Testis (tissue), 3 donors: ENCODE measurements around the gene COL2A1. TPM values are rescaled to one million over a fixed set of nuclear protein-coding genes. Genes with fewer than 3 reads are reported as not detected.
A peak's percentile ranks its signal among the peaks of the same experiment; 100 is the strongest.

ENCODE experiments used
- DNase-seq: peaks from one replicate; pipeline ENCODE4 v3.0.0-alpha.2; 2019
- H3K27ac ChIP-seq, 2 donors: fragments of 200-600 bp; sonication (generic); one replicate each; pipeline ENCODE4 v1.5.1; 2019
- H3K27me3 ChIP-seq: fragments of 200-600 bp; sonication (generic); one replicate; pipeline ENCODE4 v1.5.1; 2019
- H3K36me3 ChIP-seq: fragments of 200-600 bp; sonication (generic); one replicate; pipeline ENCODE4 v1.5.1; 2017; ENCODE audit warnings: low read depth; ENCODE audit errors: missing control alignments
- H3K4me1 ChIP-seq: fragments of 200-600 bp; sonication (generic); one replicate; pipeline ENCODE4 v1.5.1; 2019
- H3K4me3 ChIP-seq, 2 donors: fragments of 200-600 bp; sonication (generic); one replicate each; pipeline ENCODE4 v1.5.1; 2017 to 2019
- H3K9me3 ChIP-seq: fragments of 200-600 bp; sonication (generic); one replicate; pipeline ENCODE4 v1.5.1; 2017
- CTCF ChIP-seq, 3 experiments: fragments of 450-650 bp in 2 of 3; fragments of 200-600 bp in 1 of 3; sonication (generic) in 1 of 3; IDR thresholded peaks; one replicate each; pipeline ENCODE4 v1.5.1; 2016 to 2019; ENCODE audit warnings: antibody characterized with exemption in 3 of 3, mild to moderate bottlenecking in 2 of 3, moderate library complexity in 1 of 3
- POLR2A ChIP-seq: fragments of 450-650 bp; IDR thresholded peaks from one replicate; pipeline ENCODE4 v1.6.1; 2017; ENCODE audit warnings: antibody characterized with exemption, mild to moderate bottlenecking, moderate library complexity
- WGBS, 2 donors: methylation state at CpG; one replicate each; pipeline ENCODE4 v1.1.5; 2018; 5-methylcytosine and 5-hydroxymethylcytosine counted together
- intact Hi-C: fragments of 100-400 bp; cut with DNase I; formaldehyde crosslinking; loops from one replicate; pipeline ENCODE4 v1.15.1; 2023; ENCODE audit warnings: low total_unique reads
- polyA plus RNA-seq: library from polyadenylated mRNA; stranded (reverse); fragments of 350-450 nt; fragmentation: Illumina TruSeq; extraction: RNeasy Lipid Tissue Mini Kit (QIAGEN cat#74804); gene quantifications from one replicate; pipeline ENCODE4 v1.2.3, GENCODE V29; 2014; ENCODE audit warnings: low read depth, low replicate concordance; ENCODE audit not compliant: insufficient read depth
- total RNA-seq, 2 donors: library from RNA; depleted of rRNA; stranded (reverse); fragments of >200 nt; gene quantifications; one replicate each; pipeline ENCODE4 v1.2.3, GENCODE V29; 2016

COL2A1 gene
- total and polyA plus RNA-seq, 3 donors from 2014 or later = 1.8 to 8.0 (median 2.8) TPM

GRCh38 chr12:48008349-48008748, 4.1 kb upstream of the COL2A1 start:
- Histone ChIP-seq H3K27ac (no peak overlapping the region), H3K27me3 (no peaks in the 10 kb centered on the region), H3K36me3 (no peaks in the 10 kb centered on the region), H3K9me3 (no peaks in the 10 kb centered on the region), H3K4me1 (peaks cover 16% of the 10 kb centered on the region), H3K4me3 (no peak overlapping the region)
- DNase-seq = no peak
- no peak for TF ChIP-seq CTCF (IDR thresholded peaks at IDR 0.05)
- no peak for TF ChIP-seq POLR2A
- WGBS, 2 donors = 80 to 82% methylated on average over 2 of the region's 2 CpGs
- intact Hi-C loops = no loop called here

- intact Hi-C loops = no loop called here
- no peak for DNase-seq
- 87 to 94% methylated on average over 4 of the region's 4 CpGs for WGBS, 2 donors
- H3K9me3 ChIP-seq = no peaks in the 10 kb centered on the region
- TF ChIP-seq POLR2A (no peak), CTCF (IDR thresholded peaks at IDR 0.05) (no peak)
- H3K27ac ChIP-seq = no peak overlapping the region
- peaks cover 24% of the 10 kb centered on the region for H3K4me1 ChIP-seq
- no peaks in the 10 kb centered on the region for H3K27me3 ChIP-seq
- no peaks in the 10 kb centered on the region for H3K36me3 ChIP-seq
- H3K4me3 ChIP-seq = no peak overlapping the region
Measured at GRCh38 chr12:48007206-48007605, 2.9 kb upstream of the COL2A1 start.

- intact Hi-C loops = no loop called here
- peaks cover 34% of the 10 kb centered on the region for H3K4me1 ChIP-seq
- DNase-seq = no peak
- H3K27me3 ChIP-seq = no peaks in the 10 kb centered on the region
- no peaks in the 10 kb centered on the region for H3K9me3 ChIP-seq
- no peak overlapping the region for H3K4me3 ChIP-seq
- no peaks in the 10 kb centered on the region for H3K36me3 ChIP-seq
- TF ChIP-seq POLR2A = no peak
- TF ChIP-seq CTCF (IDR thresholded peaks at IDR 0.05) = no peak
- H3K27ac ChIP-seq = no peak overlapping the region
Measured at GRCh38 chr12:48005750-48006021, 1.4 kb upstream of the COL2A1 start.

- intact Hi-C loops = no loop called here
- DNase-seq = no peak
Measured at GRCh38 chr12:48005001-48005749, 899 bp upstream of the COL2A1 start.

More at GRCh38 chr12:48005001-48005749, 899 bp upstream of the COL2A1 start:
- Histone ChIP-seq H3K27me3 (no peaks in the 10 kb centered on the region), H3K27ac (no peak overlapping the region), H3K9me3 (no peaks in the 10 kb centered on the region), H3K4me3 (peak overlapping the region in 1 of 2 donors; percentile 18), H3K4me1 (peaks cover 34% of the 10 kb centered on the region), H3K36me3 (no peaks in the 10 kb centered on the region)
- TF ChIP-seq POLR2A (no peak), CTCF (IDR thresholded peaks at IDR 0.05) (no peak)
- WGBS, 2 donors = 42 to 47% methylated on average over 17 to 30 of the region's 30 CpGs
